Upper lobe of left lung (tissue), 4 donors: ENCODE data around the gene AGBL1.

Experiments
- EP300 ChIP-seq, 4 donors: sonication (generic); formaldehyde crosslinking; IDR thresholded peaks; one replicate each; pipeline ENCODE4 v1.5.1; 2017; ENCODE audit warnings: antibody characterized with exemption in 4 of 4, control low read depth in 2 of 4
- POLR2A ChIP-seq, 4 donors: fragments of 450-650 bp; IDR thresholded peaks; one replicate each; pipeline ENCODE4 v1.5.1; 2016 to 2017; ENCODE audit warnings: antibody characterized with exemption in 4 of 4, mild to moderate bottlenecking in 2 of 4
- POLR2AphosphoS5 ChIP-seq, 2 donors: sonication (generic); formaldehyde crosslinking; IDR thresholded peaks; one replicate each; pipeline ENCODE4 v1.5.1; 2017; ENCODE audit warnings: antibody characterized with exemption in 2 of 2
- TF ChIP-seq, protein P1 (sequence below), 6 experiments: fragments of 450-650 bp in 4 of 6; fragments of 200-600 bp in 2 of 6; sonication (generic) in 2 of 6; IDR thresholded peaks; one replicate each; pipeline ENCODE4 v1.5.1; 2016 to 2019; ENCODE audit warnings: antibody characterized with exemption in 6 of 6

DNA sequence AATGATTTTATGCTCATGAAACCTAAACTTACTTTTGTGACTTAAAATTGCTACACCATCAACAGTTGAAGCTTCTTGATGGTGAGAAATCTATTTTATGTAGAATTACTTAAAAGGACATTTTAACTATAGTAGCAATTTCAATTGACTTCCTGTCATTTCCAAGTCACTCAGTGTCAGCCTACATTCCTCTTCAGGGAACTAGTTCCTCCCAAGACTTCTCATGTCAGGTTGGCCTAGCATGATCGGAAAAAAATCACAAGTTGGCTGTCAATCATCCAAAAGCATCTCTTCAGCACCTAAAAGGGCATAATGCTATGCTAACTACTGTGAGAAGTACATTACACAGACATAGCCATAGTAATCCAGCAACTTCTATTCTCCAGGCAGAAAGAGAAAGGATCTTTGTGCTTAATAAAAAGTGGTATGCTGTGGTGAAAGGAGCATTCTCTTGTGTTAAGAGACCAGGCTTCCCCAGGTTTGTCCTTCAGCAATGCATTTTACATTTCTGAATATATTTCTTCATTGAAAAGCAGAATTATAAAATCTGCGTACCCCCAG is 893.7 kb downstream of the AGBL1 start:
- no peak for TF ChIP-seq POLR2A (IDR thresholded peaks at IDR 0.05)
- TF ChIP-seq, protein P1, sequence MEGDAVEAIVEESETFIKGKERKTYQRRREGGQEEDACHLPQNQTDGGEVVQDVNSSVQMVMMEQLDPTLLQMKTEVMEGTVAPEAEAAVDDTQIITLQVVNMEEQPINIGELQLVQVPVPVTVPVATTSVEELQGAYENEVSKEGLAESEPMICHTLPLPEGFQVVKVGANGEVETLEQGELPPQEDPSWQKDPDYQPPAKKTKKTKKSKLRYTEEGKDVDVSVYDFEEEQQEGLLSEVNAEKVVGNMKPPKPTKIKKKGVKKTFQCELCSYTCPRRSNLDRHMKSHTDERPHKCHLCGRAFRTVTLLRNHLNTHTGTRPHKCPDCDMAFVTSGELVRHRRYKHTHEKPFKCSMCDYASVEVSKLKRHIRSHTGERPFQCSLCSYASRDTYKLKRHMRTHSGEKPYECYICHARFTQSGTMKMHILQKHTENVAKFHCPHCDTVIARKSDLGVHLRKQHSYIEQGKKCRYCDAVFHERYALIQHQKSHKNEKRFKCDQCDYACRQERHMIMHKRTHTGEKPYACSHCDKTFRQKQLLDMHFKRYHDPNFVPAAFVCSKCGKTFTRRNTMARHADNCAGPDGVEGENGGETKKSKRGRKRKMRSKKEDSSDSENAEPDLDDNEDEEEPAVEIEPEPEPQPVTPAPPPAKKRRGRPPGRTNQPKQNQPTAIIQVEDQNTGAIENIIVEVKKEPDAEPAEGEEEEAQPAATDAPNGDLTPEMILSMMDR (IDR thresholded peaks at IDR 0.05) = no peak
- no peak for TF ChIP-seq POLR2AphosphoS5 (IDR thresholded peaks at IDR 0.05)
- TF ChIP-seq EP300 (IDR thresholded peaks at IDR 0.05) = no peak
